Left lung (tissue), 10 donors: Measurements from ENCODE around the gene ADAM33. TPM values are rescaled to one million over a fixed set of nuclear protein-coding genes. Genes with fewer than 3 reads are reported as not detected.

ENCODE experiments used
- ATAC-seq: fragments of 200-7000 bp; cut with Tn5 transposase; one replicate; pipeline ENCODE4 v1.9.1; 2020; ENCODE audit warnings: moderate library complexity
- DNase-seq, 4 donors: peaks; one replicate each; pipeline ENCODE4 v3.0.0-alpha.2; 2013 to 2020
- H3K27ac ChIP-seq, 2 donors: fragments of 200-600 bp; sonication (generic) in 1 of 2; one replicate each; pipeline versions ENCODE4 v1.5.0 to v1.8.0; 2020 to 2021
- H3K27me3 ChIP-seq, 2 donors: fragments of 200-600 bp; sonication (generic) in 1 of 2; one replicate each; pipeline versions ENCODE4 v1.5.0 to v1.8.0; 2020 to 2021
- H3K36me3 ChIP-seq, 2 donors: fragments of 200-600 bp; sonication (generic) in 1 of 2; one replicate each; pipeline versions ENCODE4 v1.5.0 to v1.8.0; 2020 to 2021
- H3K4me1 ChIP-seq, 2 donors: fragments of 200-600 bp; one replicate each; pipeline ENCODE4 v1.8.0; 2021
- H3K4me3 ChIP-seq, 2 donors: fragments of 200-600 bp; sonication (generic) in 1 of 2; one replicate each; pipeline versions ENCODE4 v1.5.0 to v1.8.0; 2020 to 2021; ENCODE audit warnings: mild to moderate bottlenecking in 1 of 2
- H3K9me3 ChIP-seq, 2 donors: fragments of 200-600 bp; sonication (generic) in 1 of 2; one replicate each; pipeline versions ENCODE4 v1.5.0 to v1.8.0; 2020 to 2021
- intact Hi-C, 2 donors: fragments of 100-400 bp; cut with DNase I; formaldehyde crosslinking; loops; one replicate each; pipeline versions ENCODE4 v1.11.2 to v1.14.2; 2022
- polyA plus RNA-seq, 6 donors: library from polyadenylated mRNA; unstranded; fragments of 120-200 nt; gene quantifications; one replicate each; pipeline ENCODE4 v1.2.1, GENCODE V29; 2013; ENCODE audit not compliant: insufficient read length in 6 of 6
- total RNA-seq, 2 donors: library from RNA; stranded (reverse); fragmentation: NEBNext Ultra II Directional; extraction: Animal tissue kit (Norgen Biotek cat#: 25700); gene quantifications; one replicate each; pipeline ENCODE4 v1.2.1, GENCODE V29; 2021
- TF ChIP-seq, protein P1 (sequence below), 2 donors: fragments of 200-600 bp; sonication (generic) in 1 of 2; IDR thresholded peaks; one replicate each; pipeline versions ENCODE4 v1.5.0 to v1.8.0; 2021; ENCODE audit warnings: antibody characterized with exemption in 2 of 2
- donor health status: DM: no; HTN: yes; CAD: no.
- donor health status: DM: no; HTN: no; CAD: no.

ADAM33 gene
- total and polyA plus RNA-seq, 8 donors = 7.4 to 18.6 (median 11.6) TPM

- Histone ChIP-seq H3K36me3 (no peaks in the 10 kb centered on the region), H3K9me3 (no peaks in the 10 kb centered on the region), H3K4me3 (no peak overlapping the region), H3K4me1 (peaks cover 2 to 20% of the 10 kb centered on the region in 2 donors), H3K27me3 (peaks cover 23 to 76% of the 10 kb centered on the region in 2 donors), H3K27ac (peak overlapping the region in 1 of 2 donors; percentile 73)
- peak; percentile 20 for ATAC-seq
- intact Hi-C loops = no loop called here
- TF ChIP-seq, protein P1, sequence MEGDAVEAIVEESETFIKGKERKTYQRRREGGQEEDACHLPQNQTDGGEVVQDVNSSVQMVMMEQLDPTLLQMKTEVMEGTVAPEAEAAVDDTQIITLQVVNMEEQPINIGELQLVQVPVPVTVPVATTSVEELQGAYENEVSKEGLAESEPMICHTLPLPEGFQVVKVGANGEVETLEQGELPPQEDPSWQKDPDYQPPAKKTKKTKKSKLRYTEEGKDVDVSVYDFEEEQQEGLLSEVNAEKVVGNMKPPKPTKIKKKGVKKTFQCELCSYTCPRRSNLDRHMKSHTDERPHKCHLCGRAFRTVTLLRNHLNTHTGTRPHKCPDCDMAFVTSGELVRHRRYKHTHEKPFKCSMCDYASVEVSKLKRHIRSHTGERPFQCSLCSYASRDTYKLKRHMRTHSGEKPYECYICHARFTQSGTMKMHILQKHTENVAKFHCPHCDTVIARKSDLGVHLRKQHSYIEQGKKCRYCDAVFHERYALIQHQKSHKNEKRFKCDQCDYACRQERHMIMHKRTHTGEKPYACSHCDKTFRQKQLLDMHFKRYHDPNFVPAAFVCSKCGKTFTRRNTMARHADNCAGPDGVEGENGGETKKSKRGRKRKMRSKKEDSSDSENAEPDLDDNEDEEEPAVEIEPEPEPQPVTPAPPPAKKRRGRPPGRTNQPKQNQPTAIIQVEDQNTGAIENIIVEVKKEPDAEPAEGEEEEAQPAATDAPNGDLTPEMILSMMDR (IDR thresholded peaks at IDR 0.05) = no peak
- no peak for DNase-seq
These were observed 1.8 kb downstream of the ADAM33 start for GRCh38 chr20:3679749-3680700.

DNA sequence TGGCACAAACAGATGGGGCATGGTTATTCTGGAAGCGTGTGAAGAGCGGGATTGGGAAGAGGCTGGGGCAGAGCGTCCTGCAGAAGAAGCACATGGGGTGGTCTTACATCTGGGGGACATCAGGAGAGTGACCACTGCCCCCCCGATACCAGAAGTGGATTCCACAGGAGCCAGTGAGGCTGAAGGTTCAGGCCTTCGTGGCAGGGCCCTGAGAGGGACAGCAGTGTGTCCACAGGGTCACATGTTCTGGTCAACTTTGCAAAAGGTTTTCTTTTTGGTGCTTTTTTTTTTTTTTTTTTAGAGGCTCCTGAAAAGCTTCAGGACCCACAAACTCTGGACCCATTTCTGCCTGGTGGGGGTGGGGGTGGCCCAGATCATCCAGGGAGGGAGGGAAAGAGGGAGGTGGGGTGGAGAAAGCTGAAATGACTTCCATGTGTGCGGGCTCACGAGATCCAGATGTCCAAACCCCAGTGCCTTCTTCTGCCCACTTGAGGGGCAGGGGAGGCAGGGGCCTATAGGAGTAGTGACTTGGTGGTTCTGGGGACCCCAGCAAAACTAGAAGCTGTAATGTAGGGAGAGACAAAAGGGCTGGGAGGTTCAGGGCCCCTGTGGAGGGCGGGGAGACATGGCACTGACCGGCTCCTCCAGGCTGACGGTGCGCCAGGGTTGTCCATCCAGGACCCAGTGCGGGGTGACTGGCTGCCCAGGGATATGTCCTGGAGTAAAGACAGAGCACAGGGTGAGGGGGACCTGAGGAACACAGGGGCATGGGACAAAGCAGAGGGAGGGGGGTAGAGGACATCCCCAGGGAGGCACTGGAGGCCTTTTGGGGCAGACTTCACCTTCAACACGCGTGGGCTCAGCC lies 2.7 kb downstream of the ADAM33 start:
- intact Hi-C loops = no loop called here

DNA sequence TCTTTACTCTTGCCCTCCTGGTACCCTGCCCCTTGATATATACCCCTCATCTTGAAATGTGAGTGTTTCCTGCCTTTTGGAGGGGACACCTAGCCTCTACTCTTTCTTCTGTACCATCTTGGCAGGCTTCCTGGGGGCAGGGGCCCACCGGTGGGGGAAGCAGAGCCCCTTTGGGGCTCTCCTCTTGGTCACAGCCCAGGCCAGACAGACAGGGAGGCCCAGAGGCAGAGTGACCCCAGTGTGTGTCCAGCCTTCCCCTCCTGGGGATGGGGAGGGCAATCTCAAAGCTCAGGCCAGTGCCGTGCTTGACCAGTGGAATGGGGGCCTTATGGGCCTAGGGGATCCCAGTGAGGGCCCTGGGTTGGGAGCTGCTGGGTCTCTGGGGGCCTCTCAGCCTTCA lies 3.6 kb downstream of the ADAM33 start:
- DNase-seq (no peak), ATAC-seq (no peak)
- Histone ChIP-seq H3K27ac (peak overlapping the region in 1 of 2 donors; percentile 13), H3K4me3 (no peak overlapping the region), H3K9me3 (no peaks in the 10 kb centered on the region), H3K36me3 (no peaks in the 10 kb centered on the region), H3K27me3 (peaks cover 38 to 80% of the 10 kb centered on the region in 2 donors), H3K4me1 (peaks cover 2 to 22% of the 10 kb centered on the region in 2 donors)
- TF ChIP-seq, protein P1 (IDR thresholded peaks at IDR 0.05) = no peak
- intact Hi-C loops = no loop called here

More for the DNA sequence above, 2.7 kb downstream of the ADAM33 start:
- Histone ChIP-seq H3K4me3 (no peak overlapping the region), H3K27ac (peak overlapping the region in 1 of 2 donors; percentile 44), H3K36me3 (no peaks in the 10 kb centered on the region), H3K9me3 (no peaks in the 10 kb centered on the region), H3K4me1 (peaks cover 2 to 20% of the 10 kb centered on the region in 2 donors), H3K27me3 (peaks cover 29 to 80% of the 10 kb centered on the region in 2 donors)
- no peak for DNase-seq
- TF ChIP-seq, protein P1 (IDR thresholded peaks at IDR 0.05) = no peak
- ATAC-seq = no peak

DNA sequence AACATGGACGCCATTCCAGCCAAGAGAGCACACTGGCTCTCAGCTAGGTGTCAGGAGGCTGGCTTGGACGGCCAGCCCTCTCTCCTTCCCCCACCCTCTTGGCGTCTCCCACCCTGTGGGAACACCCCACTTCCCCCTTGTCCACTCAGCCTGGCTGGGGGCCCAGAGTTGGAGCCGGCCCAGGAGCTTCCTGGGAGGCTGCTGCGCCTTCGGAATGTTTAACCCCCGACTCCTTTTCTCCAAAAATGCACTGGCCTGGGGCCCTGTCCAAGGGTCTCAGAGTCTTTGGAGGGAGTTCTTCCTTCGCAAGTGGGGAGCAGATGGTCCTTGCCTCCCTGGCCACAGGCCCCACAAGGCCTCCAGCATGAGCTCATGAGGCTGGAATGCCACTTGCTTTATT lies 4.1 kb downstream of the ADAM33 start:
- TF ChIP-seq, protein P1 (IDR thresholded peaks at IDR 0.05) = no peak
- Histone ChIP-seq H3K27ac (peak overlapping the region in 1 of 2 donors; percentile 13), H3K27me3 (peaks cover 42 to 80% of the 10 kb centered on the region in 2 donors), H3K9me3 (no peaks in the 10 kb centered on the region), H3K4me3 (no peak overlapping the region), H3K36me3 (no peaks in the 10 kb centered on the region), H3K4me1 (peaks cover 3 to 26% of the 10 kb centered on the region in 2 donors)
- no peak for ATAC-seq
- intact Hi-C loops = no loop called here
- DNase-seq = peak in 2 of 4 donors; percentile 66 to 83
